Measurements from ENCODE around the gene DBH.
"Not testable (repeated sequence)": the region's sequence is repeated elsewhere in the genome, so short reads cannot be mapped to it uniquely, and the experiment has no call there.

DBH gene

GRCh38 chr9:133666845-133667244 lies 30.7 kb downstream of the DBH start:
- DNase-seq (ENCODE audit: low read depth) = no peak

- no peak for DNase-seq (ENCODE audit: low read depth)
Observed at GRCh38 chr9:133667759-133668450, 31.7 kb downstream of the DBH start.

- no peak for DNase-seq (ENCODE audit: low read depth)
Observed at GRCh38 chr9:133669182-133669801, 33.1 kb downstream of the DBH start.

GRCh38 chr9:133670466-133670865 lies 34.3 kb downstream of the DBH start:
- DNase-seq (ENCODE audit: low read depth) = no peak

- no peak for DNase-seq (ENCODE audit: low read depth)
Observed at GRCh38 chr9:133671371-133671770, 35.2 kb downstream of the DBH start.

GRCh38 chr9:133672503-133673257 lies 36.5 kb downstream of the DBH start:
- no peak for DNase-seq (ENCODE audit: low read depth)

GRCh38 chr9:133673258-133673655 lies 37.1 kb downstream of the DBH start:
- DNase-seq (ENCODE audit: low read depth) = no peak

- DNase-seq (ENCODE audit: low read depth) = no peak
Observed at GRCh38 chr9:133674091-133674490, 37.9 kb downstream of the DBH start.

- not testable (repeated sequence) for DNase-seq (ENCODE audit: low read depth)
Observed at GRCh38 chr9:133675796-133676195, 39.6 kb downstream of the DBH start.

GRCh38 chr9:133676450-133676849 lies 40.3 kb downstream of the DBH start:
- DNase-seq (ENCODE audit: low read depth) = peak; percentile 59

- DNase-seq (ENCODE audit: low read depth) = no peak
Observed at GRCh38 chr9:133677126-133678010, 41.2 kb downstream of the DBH start.

- DNase-seq (ENCODE audit: low read depth) = no peak
Observed at GRCh38 chr9:133679056-133679455, 42.9 kb downstream of the DBH start.

- no peak for DNase-seq (ENCODE audit: low read depth)
Observed at GRCh38 chr9:133679466-133680061, 43.4 kb downstream of the DBH start.

GRCh38 chr9:133680250-133680975 lies 44.2 kb downstream of the DBH start:
- DNase-seq (ENCODE audit: low read depth) = no peak

- no peak for DNase-seq (ENCODE audit: low read depth)
Observed at GRCh38 chr9:133680976-133681657, 45.0 kb downstream of the DBH start.

- DNase-seq (ENCODE audit: low read depth) = no peak
Observed at GRCh38 chr9:133681658-133682306, 45.6 kb downstream of the DBH start.

- no peak for DNase-seq (ENCODE audit: low read depth)
Observed at GRCh38 chr9:133682818-133683585, 46.8 kb downstream of the DBH start.

- peak; percentile 17 for DNase-seq (ENCODE audit: low read depth)
Observed at GRCh38 chr9:133683586-133684120, 47.5 kb downstream of the DBH start.
